HG02970 (cell line): ENCODE data around the gene CARD6.
"Not testable (repeated sequence)": the region's sequence is repeated elsewhere in the genome, so short reads cannot be mapped to it uniquely, and the experiment has no call there.

Experiments used
- ATAC-seq: cut with Tn5 transposase; IDR thresholded peaks from one replicate; pipeline ENCODE4 v1.9.1; 2021; ENCODE audit warnings: mild to moderate bottlenecking, moderate library complexity, moderate number of reproducible peaks; ENCODE audit not compliant: unreplicated experiment, low FRiP score

Gene CARD6

GRCh38 chr5:40869384-40869783 is 28.2 kb downstream of the CARD6 start:
- no peak for ATAC-seq

GRCh38 chr5:40871177-40871576 is 30.0 kb downstream of the CARD6 start:
- ATAC-seq: no peak

GRCh38 chr5:40872253-40872652 is 31.1 kb downstream of the CARD6 start:
- not testable (repeated sequence) for ATAC-seq

GRCh38 chr5:40873286-40873880 is 32.2 kb downstream of the CARD6 start:
- ATAC-seq: no peak

- no peak for ATAC-seq
Observed at GRCh38 chr5:40875958-40876357, 34.8 kb downstream of the CARD6 start.

- no peak for ATAC-seq
Observed at GRCh38 chr5:40877371-40877988, 36.3 kb downstream of the CARD6 start.

- no peak for ATAC-seq
Observed at GRCh38 chr5:40879163-40879942, 38.2 kb downstream of the CARD6 start.

- no peak for ATAC-seq
Observed at GRCh38 chr5:40882291-40882690, 41.1 kb downstream of the CARD6 start.

- not testable (repeated sequence) for ATAC-seq
Observed at GRCh38 chr5:40883051-40883450, 41.9 kb downstream of the CARD6 start.

- not testable (repeated sequence) for ATAC-seq
Observed at GRCh38 chr5:40895440-40896425, 54.6 kb downstream of the CARD6 start.

GRCh38 chr5:40904205-40904993 is 63.2 kb downstream of the CARD6 start:
- ATAC-seq: peak; percentile 54

GRCh38 chr5:40904994-40905306 is 63.8 kb downstream of the CARD6 start:
- ATAC-seq: no peak

GRCh38 chr5:40906351-40906751 is 65.2 kb downstream of the CARD6 start:
- ATAC-seq: no peak

GRCh38 chr5:40909264-40909663 is 68.1 kb downstream of the CARD6 start, which contains the start of gene C7:
TSS of gene C7 (plus strand) at chr5:40909497. CDS start at chr5:40909611, 114 bp downstream.
- no peak for ATAC-seq

- no peak for ATAC-seq
Observed at GRCh38 chr5:40909723-40910122, 68.6 kb downstream of the CARD6 start.
